Measurements from ENCODE around the gene FAAP20.

- TF ChIP-seq CTCF (IDR thresholded peaks at IDR 0.05; ENCODE audit: insufficient read depth, low read depth, low read length) (no peak), EZH2 (IDR thresholded peaks at IDR 0.05; ENCODE audit: insufficient read depth, low read length) (no peak)
These were observed 24.4 kb downstream of the FAAP20 start for GRCh38 chr1:2170211-2170610.
